Measurements from ENCODE around the gene PPP6R2. TPM values are rescaled to one million over a fixed set of nuclear protein-coding genes. Genes with fewer than 3 reads are reported as not detected.

The PPP6R2 gene
- total RNA-seq, 2 experiments from 2014 or later, result 56.5 to 58.9 TPM

GRCh38 chr22:50438305-50439275 lies 95.5 kb downstream of the PPP6R2 start:
- H3K9me3 Mint-ChIP-seq, result no peaks in the 10 kb centered on the region
- ChIA-PET POLR2A (interaction anchor here (2.9 kb wide), 1 partner anchor 11 kb away, joined by 9 read pairs; no protein-coding TSS in a partner anchor), CTCF (interaction anchor here (0.9 kb wide), 1 partner anchor 87 kb away, joined by 3 read pairs; the partner anchor contains the start of gene SCO2)
- H3K27ac Mint-ChIP-seq, result no peak overlapping the region
- DNase-seq, result no peak
- peaks cover 1% of the 10 kb centered on the region for H3K4me1 Mint-ChIP-seq
- no peak overlapping the region for H3K4me3 Mint-ChIP-seq
- H3K36me3 Mint-ChIP-seq (ENCODE audit: low read depth), result peaks cover 12% of the 10 kb centered on the region
- H3K27me3 Mint-ChIP-seq, result no peaks in the 10 kb centered on the region

GRCh38 chr22:50439314-50439870 lies 96.3 kb downstream of the PPP6R2 start:
- no peak for DNase-seq
- peaks cover 1% of the 10 kb centered on the region for H3K4me1 Mint-ChIP-seq
- CTCF ChIA-PET, result no interaction called here
- H3K9me3 Mint-ChIP-seq, result no peaks in the 10 kb centered on the region
- peaks cover 12% of the 10 kb centered on the region for H3K36me3 Mint-ChIP-seq (ENCODE audit: low read depth)
- H3K27ac Mint-ChIP-seq, result no peak overlapping the region
- POLR2A ChIA-PET, result interaction anchor here (2.9 kb wide), 1 partner anchor 11 kb away, joined by 9 read pairs; no protein-coding TSS in a partner anchor
- H3K27me3 Mint-ChIP-seq, result no peaks in the 10 kb centered on the region
- H3K4me3 Mint-ChIP-seq, result no peak overlapping the region

- H3K27me3 Mint-ChIP-seq, result no peaks in the 10 kb centered on the region
- peaks cover 12% of the 10 kb centered on the region for H3K36me3 Mint-ChIP-seq (ENCODE audit: low read depth)
- H3K4me1 Mint-ChIP-seq, result peaks cover 1% of the 10 kb centered on the region
- ChIA-PET POLR2A (interaction anchor here (1.4 to 2.9 kb wide), 4 partner anchors 10 to 86 kb away, joined by 3 to 9 read pairs (median 4); partner anchors contain the start of gene SCO2), CTCF (no interaction called here)
- H3K9me3 Mint-ChIP-seq, result no peaks in the 10 kb centered on the region
- H3K4me3 Mint-ChIP-seq, result no peak overlapping the region
- no peak for DNase-seq
- no peak overlapping the region for H3K27ac Mint-ChIP-seq
Observed at GRCh38 chr22:50439871-50440331, 96.8 kb downstream of the PPP6R2 start.

- no peak for DNase-seq
- POLR2A ChIA-PET, result interaction anchor here (1.3 to 1.4 kb wide), 4 partner anchors 9 to 85 kb away, joined by 3 to 4 read pairs (median 4); partner anchors contain the start of gene SCO2
- peaks cover 13% of the 10 kb centered on the region for H3K36me3 Mint-ChIP-seq (ENCODE audit: low read depth)
- H3K4me1 Mint-ChIP-seq, result peaks cover 8% of the 10 kb centered on the region
- CTCF ChIA-PET, result no interaction called here
- H3K4me3 Mint-ChIP-seq, result no peak overlapping the region
- H3K27ac Mint-ChIP-seq, result no peak overlapping the region
- H3K9me3 Mint-ChIP-seq, result no peaks in the 10 kb centered on the region
- no peaks in the 10 kb centered on the region for H3K27me3 Mint-ChIP-seq
Observed at GRCh38 chr22:50440544-50441249, 97.6 kb downstream of the PPP6R2 start.

GRCh38 chr22:50441428-50441993 lies 98.4 kb downstream of the PPP6R2 start:
- Mint-ChIP-seq H3K4me3 (no peak overlapping the region), H3K27me3 (no peaks in the 10 kb centered on the region), H3K27ac (no peak overlapping the region), H3K36me3 (ENCODE audit: low read depth) (peaks cover 15% of the 10 kb centered on the region), H3K4me1 (peaks cover 10% of the 10 kb centered on the region), H3K9me3 (no peaks in the 10 kb centered on the region)
- no peak for DNase-seq
- ChIA-PET POLR2A (interaction anchor here (0.7 to 1.4 kb wide), 3 partner anchors 9 to 27 kb away, joined by 3 to 4 read pairs (median 3); no protein-coding TSS in a partner anchor), CTCF (no interaction called here)

- CTCF ChIA-PET, result no interaction called here
Observed at GRCh38 chr22:50443197-50443596, 100.1 kb downstream of the PPP6R2 start.

GRCh38 chr22:50443801-50444625 lies 100.9 kb downstream of the PPP6R2 start:
- DNase-seq, result no peak
- CTCF ChIA-PET, result no interaction called here
- Mint-ChIP-seq H3K4me3 (no peak overlapping the region), H3K36me3 (ENCODE audit: low read depth) (peaks cover 34% of the 10 kb centered on the region), H3K27ac (peak overlapping the region; percentile 26), H3K27me3 (no peaks in the 10 kb centered on the region), H3K9me3 (no peaks in the 10 kb centered on the region), H3K4me1 (peaks cover 13% of the 10 kb centered on the region)
- POLR2A ChIA-PET, result interaction anchor here (0.6 to 1.3 kb wide), 3 partner anchors 29 to 101 kb away, joined by 3 to 5 read pairs (median 3); partner anchors contain the start of genes LMF2, NCAPH2 and PPP6R2

More at GRCh38 chr22:50443197-50443596, 100.1 kb downstream of the PPP6R2 start:
- Mint-ChIP-seq H3K9me3 (no peaks in the 10 kb centered on the region), H3K27me3 (no peaks in the 10 kb centered on the region), H3K36me3 (ENCODE audit: low read depth) (peaks cover 25% of the 10 kb centered on the region), H3K27ac (peak overlapping the region; percentile 45), H3K4me3 (no peak overlapping the region), H3K4me1 (peaks cover 10% of the 10 kb centered on the region)
- POLR2A ChIA-PET, result interaction anchor here (1.1 to 1.2 kb wide), 2 partner anchors 25 to 64 kb away, joined by 3 read pairs; partner anchors contain the start of genes LMF2 and NCAPH2
- no peak for DNase-seq

- DNase-seq, result no peak
- peaks cover 16% of the 10 kb centered on the region for H3K4me1 Mint-ChIP-seq
- no peaks in the 10 kb centered on the region for H3K27me3 Mint-ChIP-seq
- H3K36me3 Mint-ChIP-seq (ENCODE audit: low read depth), result peaks cover 38% of the 10 kb centered on the region
- ChIA-PET CTCF (interaction anchor here (1.1 kb wide), 1 partner anchor 81 kb away, joined by 3 read pairs; the partner anchor contains the start of gene SCO2), POLR2A (interaction anchor here (0.6 to 1.6 kb wide), 5 partner anchors 9 to 101 kb away, joined by 3 to 6 read pairs (median 3); partner anchors contain the start of genes LMF2, NCAPH2 and PPP6R2)
- no peak overlapping the region for H3K4me3 Mint-ChIP-seq
- no peaks in the 10 kb centered on the region for H3K9me3 Mint-ChIP-seq
- no peak overlapping the region for H3K27ac Mint-ChIP-seq
Observed at GRCh38 chr22:50444663-50445062, 101.5 kb downstream of the PPP6R2 start.

- H3K27ac Mint-ChIP-seq, result peak overlapping the region; percentile 59
- CTCF ChIA-PET, result interaction anchor here (1.1 kb wide), 1 partner anchor 80 kb away, joined by 3 read pairs; the partner anchor contains the start of gene SCO2
- no peak overlapping the region for H3K4me3 Mint-ChIP-seq
- no peak for DNase-seq
- peaks cover 41% of the 10 kb centered on the region for H3K36me3 Mint-ChIP-seq (ENCODE audit: low read depth)
- POLR2A ChIA-PET, result interaction anchor here (0.6 to 1.6 kb wide), 4 partner anchors 8 to 102 kb away, joined by 3 to 6 read pairs (median 4); partner anchors contain the start of gene PPP6R2
- no peaks in the 10 kb centered on the region for H3K9me3 Mint-ChIP-seq
- H3K27me3 Mint-ChIP-seq, result no peaks in the 10 kb centered on the region
- peaks cover 18% of the 10 kb centered on the region for H3K4me1 Mint-ChIP-seq
Observed at GRCh38 chr22:50445071-50445879, 102.1 kb downstream of the PPP6R2 start.

- CTCF ChIA-PET, result interaction anchor here (1.1 kb wide), 1 partner anchor 80 kb away, joined by 3 read pairs; the partner anchor contains the start of gene SCO2
- peak overlapping the region; percentile 59 for H3K27ac Mint-ChIP-seq
Observed at GRCh38 chr22:50445880-50446707, 103.0 kb downstream of the PPP6R2 start.

More at GRCh38 chr22:50445880-50446707, 103.0 kb downstream of the PPP6R2 start:
- Mint-ChIP-seq H3K4me1 (peaks cover 18% of the 10 kb centered on the region), H3K9me3 (no peaks in the 10 kb centered on the region), H3K4me3 (no peak overlapping the region), H3K27me3 (no peaks in the 10 kb centered on the region), H3K36me3 (ENCODE audit: low read depth) (peaks cover 44% of the 10 kb centered on the region)
- no peak for DNase-seq
- POLR2A ChIA-PET, result interaction anchor here (1.0 to 1.6 kb wide), 2 partner anchors 7 to 24 kb away, joined by 3 to 6 read pairs; no protein-coding TSS in a partner anchor

Data from activated CD4-positive, alpha-beta memory T cell treated with anti-CD3 and anti-CD28 coated beads, Interleukin-2, amount 10 ng/mL, durations not matched to agents 7 days and 5 days (primary cell).